HG02981 (cell line): Measurements from ENCODE around the gene ZNF654.

Experiments used
- ATAC-seq: cut with Tn5 transposase; IDR thresholded peaks from one replicate; pipeline ENCODE4 v1.9.1; 2021; ENCODE audit warnings: mild to moderate bottlenecking, moderate library complexity; ENCODE audit not compliant: unreplicated experiment

The ZNF654 gene

GRCh38 chr3:88191872-88192409, 132.9 kb downstream of the ZNF654 start:
- ATAC-seq: no peak

DNA sequence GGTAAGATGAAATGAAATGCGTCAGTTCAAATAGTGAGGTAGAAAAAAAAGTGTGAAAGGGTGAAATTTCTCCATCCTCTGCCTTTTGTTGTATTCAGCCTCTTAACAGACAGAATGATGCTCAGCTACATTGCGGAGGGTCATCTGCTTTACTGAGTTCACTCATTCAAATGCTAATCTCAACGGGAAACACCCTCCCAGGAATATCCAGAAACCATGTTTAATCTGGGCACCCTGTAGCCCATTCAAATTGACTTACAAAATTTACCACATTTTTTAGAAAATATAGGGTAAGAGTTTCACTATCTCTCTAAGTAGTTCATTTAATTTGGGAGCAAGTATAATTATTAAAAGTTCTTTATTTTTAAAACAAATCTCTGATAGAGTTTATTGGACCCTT, 133.6 kb downstream of the ZNF654 start:
- ATAC-seq: no peak
